Fibroblast of lung (primary cell): ENCODE data around the gene SPEF1.

Experiments
- CTCF ChIP-seq, 2 donors: IDR thresholded peaks in 1 of 2; conservative IDR thresholded peaks in 1 of 2; 1 replicate in 1 of 2; 2 replicates in 1 of 2; pipeline ENCODE4 v1.5.1; 2011 to 2012; ENCODE audit warnings: low read length in 2 of 2, control low read depth in 1 of 2, inconsistent platforms in 1 of 2, low read depth in 1 of 2, mild to moderate bottlenecking in 1 of 2
- EZH2 ChIP-seq: IDR thresholded peaks from 2 replicates; pipeline ENCODE4 v1.5.1; 2012; ENCODE audit warnings: low read length, control low read depth, mild to moderate bottlenecking; ENCODE audit errors: missing control alignments

- TF ChIP-seq CTCF (conservative IDR thresholded peaks at IDR 0.05 in 1 of 2, IDR thresholded peaks at IDR 0.05 in 1 of 2; ENCODE audit: low read depth in 1 of 2, low read length in 2 of 2) (no peak), EZH2 (no peak)
Measured at GRCh38 chr20:3828798-3829197, 47.5 kb upstream of the SPEF1 start.
